EL (cell line): Measurements from ENCODE around the gene SERPINA1.

Experiments used
- DNase-seq: peaks from one replicate; pipeline ENCODE4 v3.0.0-alpha.2; 2016

The SERPINA1 gene

GRCh38 chr14:94345344-94346064 is 42.9 kb downstream of the SERPINA1 start:
- peak; percentile 97 for DNase-seq

GRCh38 chr14:94344389-94344788 is 44.0 kb downstream of the SERPINA1 start:
- no peak for DNase-seq

GRCh38 chr14:94343238-94344005 is 45.0 kb downstream of the SERPINA1 start:
- DNase-seq = no peak

GRCh38 chr14:94342334-94342934 is 46.0 kb downstream of the SERPINA1 start:
- peak; percentile 99 for DNase-seq

GRCh38 chr14:94341656-94342333 is 46.6 kb downstream of the SERPINA1 start:
- DNase-seq = no peak

GRCh38 chr14:94340533-94340932 is 47.9 kb downstream of the SERPINA1 start:
- DNase-seq = no peak

- DNase-seq = no peak
Measured at GRCh38 chr14:94338023-94338422, 50.4 kb downstream of the SERPINA1 start.

- DNase-seq = peak; percentile 53
Measured at GRCh38 chr14:94337274-94337673, 51.1 kb downstream of the SERPINA1 start.

GRCh38 chr14:94334872-94335271 is 53.5 kb downstream of the SERPINA1 start:
- no peak for DNase-seq

GRCh38 chr14:94332587-94332986 is 55.8 kb downstream of the SERPINA1 start:
- DNase-seq = no peak

GRCh38 chr14:94332063-94332583 is 56.3 kb downstream of the SERPINA1 start:
- DNase-seq = no peak

GRCh38 chr14:94331462-94331861 is 56.9 kb downstream of the SERPINA1 start:
- no peak for DNase-seq

GRCh38 chr14:94330857-94331256 is 57.5 kb downstream of the SERPINA1 start:
- no peak for DNase-seq

GRCh38 chr14:94330432-94330831 is 58.0 kb downstream of the SERPINA1 start:
- no peak for DNase-seq

GRCh38 chr14:94329857-94330256 is 58.5 kb downstream of the SERPINA1 start:
- DNase-seq = no peak

GRCh38 chr14:94328196-94328595 is 60.2 kb downstream of the SERPINA1 start:
- DNase-seq = no peak
